Adrenal gland (tissue), 5 donors: ENCODE results near the gene MAPKAP1.

Experiments
- CTCF ChIP-seq, 6 experiments: fragments of 450-650 bp in 4 of 6; fragments of 200-600 bp in 2 of 6; sonication (generic) in 1 of 6; IDR thresholded peaks; 1 replicate in 5 of 6; 2 replicates in 1 of 6; pipeline versions ENCODE4 v1.5.1 to v1.8.0; 2016 to 2021; ENCODE audit warnings: antibody characterized with exemption in 6 of 6, mild to moderate bottlenecking in 2 of 6, moderate library complexity in 1 of 6
- POLR2A ChIP-seq, 2 donors: fragments of 450-650 bp; IDR thresholded peaks; one replicate each; pipeline ENCODE4 v1.6.1; 2017; ENCODE audit warnings: antibody characterized with exemption in 2 of 2, mild to moderate bottlenecking in 2 of 2, moderate library complexity in 1 of 2
- donor health status: DM: no; HTN: no; CAD: no.

GRCh38 chr9:125514468-125514867 lies 192.5 kb downstream of the MAPKAP1 start:
- no peak for TF ChIP-seq CTCF (IDR thresholded peaks at IDR 0.05)
- no peak for TF ChIP-seq POLR2A (IDR thresholded peaks at IDR 0.05)
